Measurements from ENCODE around the gene BCL7C.
"Not testable (repeated sequence)": the region's sequence is repeated elsewhere in the genome, so short reads cannot be mapped to it uniquely, and the experiment has no call there.

Gene BCL7C

DNA sequence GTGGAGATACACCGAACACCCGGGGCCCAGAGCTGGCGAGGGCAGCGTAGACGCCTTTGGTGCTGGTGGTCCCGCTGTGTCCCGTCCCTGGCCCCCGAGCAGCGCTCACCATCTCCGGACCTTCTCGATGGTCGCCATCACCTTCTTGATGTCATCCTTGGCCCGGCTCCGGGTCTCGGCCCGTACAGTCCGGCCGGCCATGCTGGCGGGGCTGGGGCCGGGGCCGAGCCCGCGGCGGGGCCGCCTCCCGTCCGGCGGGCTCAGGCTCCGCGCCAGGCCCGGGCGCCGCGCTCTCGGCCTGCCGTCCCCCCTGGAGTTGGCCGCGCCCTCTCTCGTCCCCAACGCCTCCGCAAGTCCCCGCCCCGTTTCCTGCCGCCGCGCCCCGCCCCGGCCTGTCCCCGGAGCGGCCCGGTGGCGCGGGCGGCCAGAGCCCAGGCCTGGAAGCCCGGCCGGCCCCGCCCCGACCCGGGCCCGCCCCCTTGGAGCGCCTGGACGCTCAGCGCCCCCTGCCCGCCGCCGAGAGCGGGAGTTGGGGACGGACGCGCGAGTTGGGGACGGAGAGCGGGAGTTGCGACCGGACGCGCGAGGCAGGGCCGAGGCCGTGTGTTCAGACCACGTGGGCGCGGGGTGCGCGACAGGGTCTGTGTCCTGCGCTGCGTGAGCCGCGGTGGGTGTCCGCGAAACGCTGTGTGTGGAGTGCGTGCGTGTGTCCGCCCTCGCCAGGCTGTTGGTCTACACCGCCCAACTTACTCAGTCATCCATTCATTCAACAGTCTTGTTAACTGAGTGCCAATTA lies at the start of gene BCL7C:
Gene BCL7C, minus strand, starts transcription at position 334 of the 796 bp plus-strand sequence. Its CDS starts 133 bp downstream, at position 201.
- peak; percentile 75 for DNase-seq

DNA sequence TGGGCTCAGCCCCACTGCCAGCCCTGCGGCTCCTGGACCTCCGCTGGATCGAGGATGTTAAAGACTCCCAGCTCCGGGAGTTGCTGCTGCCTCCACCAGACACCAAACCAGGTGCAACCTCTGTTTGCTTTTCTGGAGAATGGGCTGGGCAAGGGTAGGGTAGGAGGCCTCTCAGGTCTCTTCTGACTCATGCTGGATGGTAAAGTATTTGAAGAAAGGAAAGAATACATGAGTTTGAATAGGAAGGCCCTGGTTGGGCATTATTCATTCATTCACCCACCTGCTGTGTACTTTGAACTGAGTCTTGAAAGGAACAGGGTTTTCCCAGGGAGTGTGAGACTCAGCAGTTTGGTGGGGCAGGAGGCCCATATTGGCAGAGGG lies 48.5 kb upstream of the BCL7C start:
- no peak for DNase-seq

DNA sequence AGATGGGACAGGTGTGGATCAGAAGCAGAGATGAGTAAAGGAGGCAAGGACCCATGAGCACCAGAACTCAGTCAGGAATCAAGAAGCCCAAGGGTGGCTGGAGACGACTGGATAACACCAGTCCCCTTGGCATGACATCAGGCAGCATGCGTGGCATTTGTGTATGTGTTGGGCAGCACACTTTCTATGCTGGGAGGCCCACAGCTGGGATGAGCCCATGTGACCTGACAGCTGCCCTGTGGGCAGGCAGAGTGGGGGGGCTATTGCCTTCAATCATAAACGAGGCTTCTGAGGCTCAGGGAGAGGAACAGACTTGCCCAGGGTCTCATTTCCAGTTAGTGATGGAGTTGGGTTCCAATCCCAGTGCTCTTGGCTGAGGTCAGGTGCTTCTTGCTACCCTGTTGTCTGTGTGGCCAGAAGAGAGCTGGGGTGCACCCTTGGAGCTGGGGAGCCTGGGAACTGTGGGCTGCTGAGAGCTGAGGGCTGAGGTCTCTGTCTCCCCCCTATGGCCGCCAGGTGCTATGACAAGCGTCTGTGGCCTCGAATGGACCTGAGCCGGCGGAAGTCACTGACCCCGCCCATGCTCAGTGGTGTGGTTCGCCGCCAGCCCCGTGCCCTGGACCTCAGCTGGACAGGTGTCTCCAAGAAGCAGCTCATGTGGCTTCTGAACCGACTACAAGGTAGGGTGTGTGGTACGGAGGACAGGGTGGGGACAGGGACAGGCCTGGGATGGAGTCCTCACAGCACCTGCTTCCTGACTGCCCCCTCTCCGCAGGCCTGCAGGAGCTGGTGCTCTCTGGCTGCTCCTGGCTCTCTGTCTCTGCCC lies 47.9 kb upstream of the BCL7C start:
- peak; percentile 44 for DNase-seq

DNA sequence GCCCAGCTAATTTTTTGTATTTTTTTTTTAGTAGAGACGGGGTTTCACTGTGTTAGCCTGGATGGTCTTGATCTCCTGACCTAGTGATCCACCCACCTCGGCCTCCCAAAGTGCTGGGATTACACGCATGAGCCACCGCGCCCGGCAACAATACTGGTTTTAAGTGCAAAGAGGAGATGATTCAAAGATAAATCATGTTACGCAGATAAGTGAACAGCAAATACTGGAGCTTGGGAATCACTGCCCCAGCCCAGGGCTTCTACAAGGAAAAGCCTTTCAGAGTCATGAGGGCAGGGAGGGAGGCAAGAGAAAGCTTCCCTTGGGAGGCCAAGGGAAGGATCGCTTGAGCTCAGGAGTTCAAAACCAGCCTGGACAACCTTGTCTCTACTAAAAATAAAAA lies 45.7 kb upstream of the BCL7C start:
- not testable (repeated sequence) for DNase-seq

DNA sequence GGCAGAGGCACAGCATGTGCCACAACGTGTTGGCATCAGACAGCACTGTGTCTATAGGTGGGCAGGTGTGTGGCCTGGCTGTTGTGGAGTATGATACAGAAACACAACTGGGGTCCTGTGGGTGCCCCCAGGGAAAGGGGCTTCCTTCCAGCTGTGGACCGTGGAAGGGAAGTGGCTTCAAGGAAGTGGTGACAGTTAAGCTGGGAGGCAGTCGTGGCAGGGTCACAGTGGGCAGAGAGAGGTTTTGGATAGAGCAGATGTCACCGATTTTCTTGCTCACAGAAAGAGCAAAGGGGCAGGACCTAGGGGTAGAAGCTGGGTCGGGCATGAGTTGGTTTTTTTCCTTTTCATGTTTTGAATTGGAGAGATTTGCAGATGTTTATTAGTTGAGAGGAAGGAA lies 43.8 kb upstream of the BCL7C start:
- no peak for DNase-seq

DNA sequence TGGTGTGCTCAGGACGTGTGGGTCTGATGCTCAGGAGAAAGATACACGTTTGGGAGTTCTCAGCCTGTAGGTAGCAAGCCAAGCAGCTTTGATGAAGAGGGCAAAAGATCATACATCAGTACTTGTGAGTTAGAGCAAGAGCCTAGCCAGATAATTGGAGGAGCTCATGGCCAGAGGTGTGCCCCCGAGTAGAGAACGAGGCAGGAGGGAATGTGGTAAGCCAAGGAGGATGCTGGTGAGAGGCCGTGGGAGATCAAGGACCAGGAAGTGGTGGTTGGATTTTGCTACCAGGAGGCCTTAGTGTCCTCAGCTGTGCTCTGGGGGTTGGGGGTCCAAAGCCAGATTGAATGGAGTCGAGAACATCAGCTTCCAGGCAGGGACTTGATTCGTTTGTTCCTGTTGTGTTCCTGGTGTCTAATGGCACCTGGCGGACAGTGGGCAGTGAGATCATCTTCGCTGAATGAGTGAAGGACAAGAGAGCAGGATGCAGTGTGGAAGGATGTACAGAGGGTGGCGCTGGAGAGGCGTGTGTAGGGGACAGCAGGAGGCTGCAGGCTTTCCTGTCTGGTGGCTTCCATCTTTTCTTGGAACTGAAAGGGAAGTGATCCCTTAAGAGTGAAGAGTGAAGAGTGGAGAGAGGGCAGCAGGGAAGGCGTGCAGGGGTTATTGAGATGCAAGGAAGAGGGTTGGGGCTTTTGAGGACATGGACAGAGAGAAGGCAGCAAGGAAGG lies 41.1 kb upstream of the BCL7C start:
- no peak for DNase-seq

DNA sequence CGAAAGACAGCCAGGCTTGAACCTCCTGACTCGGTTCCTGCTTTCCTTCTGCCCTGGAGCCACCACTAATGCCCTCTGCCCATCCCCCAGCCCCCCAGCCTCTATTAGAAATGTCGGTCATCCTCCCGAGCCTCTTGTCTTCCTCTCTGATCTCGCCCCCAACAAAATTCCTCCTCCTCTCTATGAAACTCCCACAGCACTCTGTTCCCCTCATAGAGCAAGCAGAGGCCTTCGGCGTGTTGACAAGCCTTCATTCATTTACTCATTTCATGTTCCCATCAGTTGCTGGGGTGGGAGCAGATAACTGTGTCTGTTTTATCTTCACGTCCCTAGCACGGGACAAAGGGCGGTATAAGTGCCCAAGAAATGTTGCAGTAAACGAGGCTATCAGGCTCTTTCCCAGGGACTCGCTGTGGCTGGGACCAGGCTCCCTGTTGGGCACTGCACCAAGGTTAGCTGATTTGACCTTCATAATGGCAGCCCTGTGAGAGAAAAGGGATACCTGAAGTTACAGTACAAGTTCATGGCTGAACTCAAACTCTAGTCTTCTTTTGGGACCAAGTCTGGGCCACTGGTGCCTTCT lies 37.3 kb upstream of the BCL7C start:
- no peak for DNase-seq

DNA sequence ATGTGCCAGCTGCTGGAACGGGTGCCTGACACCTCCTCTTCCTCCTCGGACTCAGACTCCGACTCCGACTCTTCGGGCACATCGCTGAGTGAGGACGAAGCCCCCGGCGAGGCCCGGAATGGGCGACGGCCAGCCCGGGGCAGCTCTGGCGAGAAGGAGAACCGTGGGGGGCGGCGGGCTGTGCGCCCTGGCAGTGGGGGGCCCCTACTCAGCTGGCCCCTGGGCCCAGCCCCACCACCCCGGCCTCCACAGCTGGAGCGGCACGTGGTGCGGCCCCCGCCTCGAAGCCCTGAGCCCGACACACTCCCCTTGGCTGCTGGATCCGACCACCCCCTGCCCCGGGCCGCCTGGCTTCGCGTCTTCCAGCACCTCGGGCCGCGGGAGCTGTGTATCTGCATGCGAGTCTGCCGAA lies 36.3 kb upstream of the BCL7C start:
- no peak for DNase-seq

DNA sequence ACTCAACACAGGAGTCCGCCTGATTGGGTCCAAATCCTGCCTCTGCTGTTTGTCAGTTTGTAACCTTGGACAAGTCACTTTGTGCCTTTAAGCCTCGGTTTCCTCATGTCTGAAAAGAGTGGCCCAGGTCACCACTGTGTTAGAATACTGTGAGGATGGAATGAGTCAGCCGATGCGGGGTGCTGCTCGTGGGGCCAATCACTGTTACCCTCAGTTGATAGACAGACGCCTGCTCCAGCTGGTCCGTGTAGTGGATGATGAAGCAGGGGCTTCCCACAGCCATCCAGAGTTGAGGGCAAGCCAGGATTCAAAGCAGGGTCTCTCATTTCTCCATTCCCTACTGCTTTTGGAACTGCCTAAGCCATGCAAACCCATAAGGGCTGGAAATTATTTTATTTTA lies 35.3 kb upstream of the BCL7C start:
- no peak for DNase-seq

DNA sequence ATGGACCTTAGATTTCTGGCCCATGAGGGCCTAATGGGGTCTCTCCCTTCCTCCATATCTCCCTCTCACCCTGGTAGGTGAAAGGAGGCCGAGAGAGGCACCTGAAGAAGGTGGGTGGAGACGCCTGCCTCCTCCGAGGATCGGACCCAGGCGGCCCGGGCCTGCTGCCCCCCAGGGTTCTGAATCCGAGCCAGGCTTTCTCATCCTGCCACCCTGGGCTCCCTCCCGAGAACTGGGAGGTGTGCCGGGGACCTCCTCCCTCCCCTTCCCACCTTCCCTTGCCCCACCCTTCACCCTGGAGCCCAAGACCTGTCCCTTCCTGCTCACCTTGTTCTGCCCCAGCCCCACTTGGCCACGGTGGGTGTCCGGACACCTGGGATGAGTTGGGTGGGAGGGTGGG lies 34.5 kb upstream of the BCL7C start:
- DNase-seq = no peak

DNA sequence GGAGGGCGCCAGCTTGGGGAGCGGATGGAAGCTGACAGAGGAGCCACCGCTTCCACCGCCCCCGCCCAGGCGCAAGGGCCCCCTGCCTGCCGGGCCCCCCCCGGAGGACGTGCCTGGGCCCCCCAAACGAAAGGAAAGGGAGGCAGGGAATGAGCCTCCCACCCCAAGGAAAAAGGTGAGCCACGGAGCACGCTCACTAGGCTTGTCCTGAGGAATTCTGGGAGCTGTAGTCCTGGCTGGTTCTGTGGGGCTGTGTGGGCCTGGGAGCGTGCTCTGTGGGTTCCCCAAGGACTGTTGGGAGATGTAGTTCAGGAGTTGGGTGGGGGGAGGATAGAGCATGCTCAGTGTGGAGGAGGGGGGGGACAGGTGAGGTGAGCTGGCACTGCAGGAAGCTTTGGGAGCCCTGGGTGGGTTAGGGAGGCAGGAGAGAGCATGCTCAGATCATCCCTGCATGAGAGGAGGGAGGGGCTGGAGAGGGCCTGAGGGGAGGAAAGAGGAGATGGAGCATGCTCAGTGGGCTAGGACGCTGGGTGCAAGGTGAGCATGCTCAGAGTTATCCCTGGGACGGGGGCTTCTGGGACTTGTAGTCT lies 34.0 kb upstream of the BCL7C start:
- DNase-seq = no peak

DNA sequence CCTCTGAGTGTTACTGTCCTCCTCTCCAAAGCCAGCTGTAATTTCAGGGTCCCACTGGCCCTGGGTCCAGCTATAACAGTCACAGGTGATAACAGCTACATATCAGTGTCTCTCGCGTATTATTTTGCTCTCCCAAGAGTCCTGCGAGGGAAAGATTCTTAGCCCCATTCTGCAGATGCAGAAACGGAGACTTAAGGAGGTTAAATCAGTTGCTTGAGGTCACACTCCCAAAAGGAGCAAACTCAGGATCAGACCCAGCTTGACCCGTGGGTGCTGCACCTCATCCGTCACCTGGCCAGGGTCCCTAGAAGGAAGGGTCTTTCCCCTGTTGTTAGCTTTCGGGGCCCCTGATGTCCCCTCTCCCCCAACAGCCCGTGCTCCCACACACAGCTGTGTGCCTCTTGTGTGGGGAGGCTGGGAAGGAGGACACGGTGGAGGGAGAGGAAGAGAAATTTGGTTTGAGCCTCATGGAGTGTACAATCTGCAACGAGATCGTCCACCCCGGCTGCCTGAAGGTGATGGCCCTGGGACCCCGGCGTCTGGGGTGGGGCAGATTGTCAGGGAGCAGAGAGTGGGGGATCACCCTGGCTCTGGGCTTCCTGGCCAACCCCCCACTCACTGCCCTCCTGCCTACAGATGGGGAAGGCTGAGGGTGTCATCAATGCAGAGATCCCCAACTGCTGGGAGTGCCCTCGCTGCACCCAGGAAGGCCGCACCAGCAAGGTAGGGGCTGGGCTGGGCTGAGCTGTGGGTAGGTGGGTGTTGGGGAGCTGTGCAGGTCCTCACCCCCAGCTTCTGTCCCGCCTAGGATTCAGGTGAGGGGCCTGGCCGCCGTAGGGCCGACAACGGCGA lies 33.3 kb upstream of the BCL7C start:
- no peak for DNase-seq

DNA sequence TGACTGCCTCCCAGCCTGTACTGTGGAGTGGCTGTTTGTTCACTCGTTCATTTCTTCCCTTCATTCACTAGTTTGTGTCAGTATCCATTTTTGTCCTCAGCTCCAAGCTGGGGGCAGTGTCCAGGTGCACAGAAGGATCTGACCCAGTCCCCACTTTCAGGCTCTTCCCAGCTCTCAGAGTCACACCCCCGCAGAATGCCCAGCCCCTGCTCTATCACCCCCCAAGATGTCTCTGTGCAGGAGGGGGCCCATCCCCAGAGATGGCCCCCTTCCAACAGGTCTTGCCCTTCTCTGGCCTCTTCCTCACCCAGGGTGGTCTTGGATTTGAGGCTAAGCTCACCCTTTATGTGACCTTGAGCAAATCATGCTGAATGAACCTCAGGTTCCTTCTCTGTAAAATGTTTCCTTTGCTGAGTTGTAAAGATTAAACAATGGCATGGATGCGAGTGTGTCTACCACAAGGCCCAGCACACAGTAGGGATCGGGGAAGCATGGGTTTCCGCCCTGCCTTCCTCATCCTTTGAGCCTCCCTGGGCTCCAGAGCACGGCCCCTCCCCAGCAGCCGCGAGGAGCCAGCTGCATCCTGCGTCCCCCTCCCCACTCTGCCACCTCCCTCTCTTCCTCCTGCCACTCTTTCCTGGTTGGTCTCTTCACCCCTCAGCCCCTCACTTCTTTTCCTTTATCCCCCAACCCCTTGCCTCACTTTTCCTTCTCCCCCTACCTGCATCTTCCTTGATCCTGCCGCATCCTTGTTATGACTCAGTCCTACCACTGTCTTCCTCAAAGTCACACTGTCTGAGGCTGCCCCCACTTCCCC lies 32.3 kb upstream of the BCL7C start:
- DNase-seq = no peak

DNA sequence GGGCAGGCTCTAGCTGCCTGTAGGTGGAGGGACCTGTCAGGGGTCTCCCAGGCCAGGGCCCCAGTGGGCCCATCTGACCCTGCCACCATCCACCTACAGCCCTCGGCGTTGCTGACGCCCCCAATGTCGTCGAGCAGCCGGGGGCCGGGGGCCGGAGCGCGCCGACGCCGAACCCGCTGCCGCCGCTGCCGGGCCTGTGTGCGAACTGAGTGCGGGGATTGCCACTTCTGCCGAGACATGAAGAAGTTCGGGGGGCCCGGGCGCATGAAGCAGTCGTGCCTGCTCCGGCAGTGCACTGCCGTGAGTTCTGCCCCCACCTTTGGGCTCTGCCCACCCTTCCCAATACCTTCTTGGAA lies 31.7 kb upstream of the BCL7C start:
- DNase-seq = no peak

DNA sequence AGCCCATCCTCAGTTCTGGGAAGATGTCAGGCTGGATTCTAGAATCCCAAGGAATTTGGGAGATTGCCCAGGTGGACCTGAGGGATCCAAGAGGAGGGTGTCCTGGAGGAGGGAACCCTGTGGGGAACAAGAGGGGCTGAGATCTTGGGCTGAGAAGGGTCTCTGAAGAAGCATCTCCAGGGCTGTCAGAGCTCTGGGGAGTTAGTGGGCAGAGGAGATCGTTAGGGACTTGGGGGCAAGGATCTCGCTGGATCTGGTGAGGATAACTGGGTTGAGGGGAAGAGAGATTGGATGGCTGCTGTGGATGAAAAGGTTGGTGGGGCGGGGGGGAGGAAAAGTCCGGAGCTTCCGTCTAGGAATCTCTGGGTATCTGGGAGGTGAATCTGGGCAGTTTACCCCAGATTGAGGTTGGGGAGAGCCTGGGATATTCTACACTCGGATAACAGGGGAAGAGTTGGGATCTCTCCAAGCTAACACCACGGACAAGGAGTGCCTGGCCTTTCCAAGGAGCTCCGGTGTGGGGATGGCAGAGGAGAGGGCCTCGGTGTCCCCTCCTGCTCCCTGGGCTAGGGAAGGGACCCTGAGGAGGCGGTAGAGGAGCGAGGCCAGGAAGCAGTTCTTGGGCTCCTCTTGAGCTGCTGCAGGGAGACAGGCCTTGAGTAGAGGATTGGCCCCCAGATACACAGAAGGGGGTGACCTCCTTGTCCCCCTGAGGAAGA lies 31.2 kb upstream of the BCL7C start:
- no peak for DNase-seq

DNA sequence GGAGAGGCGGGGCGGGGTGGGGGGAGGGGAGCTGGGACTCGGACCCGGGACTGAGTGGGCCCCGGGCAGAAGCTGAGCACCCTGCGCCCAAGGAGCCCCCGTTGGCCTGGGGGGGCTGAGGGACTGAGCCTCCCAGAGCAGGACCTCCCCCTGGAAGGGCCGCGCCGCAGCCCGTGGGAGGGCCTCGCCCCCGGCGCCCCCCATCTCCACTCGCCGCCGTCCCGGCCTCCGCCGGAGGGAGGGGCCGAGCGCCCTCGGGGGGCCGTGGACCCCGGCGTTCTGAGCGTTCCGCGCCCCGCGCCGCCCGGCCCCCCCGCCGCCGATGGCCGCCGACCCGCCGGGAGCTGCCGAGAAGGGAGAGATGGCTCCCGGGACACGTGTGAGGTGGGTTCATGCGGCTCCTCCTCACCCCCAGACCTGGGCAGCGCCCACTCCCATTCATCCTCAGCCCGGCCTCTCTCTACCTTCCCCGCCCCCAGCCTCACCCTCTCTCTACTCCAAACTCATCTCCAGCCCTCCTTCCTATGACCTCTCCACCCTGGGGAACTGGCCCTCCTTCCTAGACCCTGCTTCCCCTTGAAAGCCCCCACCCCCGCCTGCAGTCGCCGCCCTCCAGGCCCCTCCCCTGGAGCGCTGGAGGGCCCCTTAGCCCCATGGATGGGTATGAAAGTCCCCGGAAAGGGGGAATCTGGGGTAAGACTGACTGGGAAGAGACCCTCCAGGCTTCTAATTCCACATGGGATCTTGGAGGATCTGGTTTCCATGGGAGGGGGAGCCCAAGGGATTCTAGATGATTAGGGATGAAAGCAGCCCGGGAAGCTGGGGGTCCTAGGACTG lies 30.4 kb upstream of the BCL7C start:
- DNase-seq = no peak

DNA sequence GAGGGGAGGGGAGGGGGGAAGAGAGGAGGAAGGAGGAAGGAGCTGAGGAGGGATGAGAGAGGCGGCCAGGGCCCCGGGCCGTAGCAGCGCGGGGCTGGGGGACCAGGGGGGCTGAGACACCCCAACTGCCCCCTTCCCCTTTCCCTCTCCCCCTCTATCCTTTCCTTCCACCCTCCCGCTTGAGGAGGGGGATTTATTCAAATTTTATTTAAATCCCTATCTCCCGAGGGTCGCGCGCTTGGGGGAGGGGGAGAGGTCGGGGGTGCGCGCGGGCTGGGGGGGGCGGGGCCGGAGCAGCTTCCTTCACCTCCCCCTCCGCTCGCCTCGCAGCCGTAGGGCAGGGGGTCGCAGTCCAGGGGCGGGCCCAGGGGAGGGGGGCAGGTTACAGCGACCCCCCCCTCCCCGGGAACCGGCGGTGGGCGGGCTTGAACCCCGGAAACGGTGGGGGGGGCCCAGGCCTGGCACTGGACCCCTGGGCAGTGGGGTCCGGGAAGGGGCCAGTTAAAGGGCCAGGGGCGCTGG lies 29.7 kb upstream of the BCL7C start, which contains the start of gene FBXL19:
Gene FBXL19, plus strand, starts transcription at position 19 of the 522 bp plus-strand sequence. CDS start 2,183 bp downstream, outside the sequence.
- no peak for DNase-seq

DNA sequence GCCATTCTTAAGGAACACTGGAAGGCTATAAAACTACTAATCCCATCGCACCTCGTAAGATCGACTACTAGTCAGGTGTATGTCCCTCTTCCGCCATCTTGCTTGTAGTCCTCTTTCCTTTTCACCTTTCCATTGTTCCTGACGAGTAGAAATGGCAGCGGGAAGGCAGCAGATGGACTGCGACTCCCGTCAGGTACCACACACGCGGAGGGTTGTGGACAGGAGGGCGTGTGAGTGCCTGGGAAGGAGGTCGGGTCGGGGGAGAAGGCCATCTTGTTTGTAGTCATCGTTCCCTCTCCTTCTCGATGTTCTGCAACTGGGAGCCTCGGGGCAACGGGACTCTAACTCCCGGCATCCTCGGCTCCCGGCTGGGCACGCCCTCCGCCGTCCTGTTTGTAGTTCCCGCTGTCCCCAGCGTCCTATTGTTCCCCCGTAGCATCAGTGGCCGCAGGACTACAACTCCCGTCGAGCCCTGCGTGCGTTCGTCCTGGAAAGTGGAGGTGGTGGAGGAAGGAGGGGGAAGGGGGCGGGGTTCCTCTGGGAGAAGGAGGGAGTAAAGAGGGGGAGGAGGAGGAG lies 29.2 kb upstream of the BCL7C start:
- peak; percentile 93 for DNase-seq

Measured in activated effector memory CD4-positive, alpha-beta T cell treated with Interleukin-2 at 50 U/mL for 16 hours (primary cell).